ENCODE data around the gene KCNF1.

DNA sequence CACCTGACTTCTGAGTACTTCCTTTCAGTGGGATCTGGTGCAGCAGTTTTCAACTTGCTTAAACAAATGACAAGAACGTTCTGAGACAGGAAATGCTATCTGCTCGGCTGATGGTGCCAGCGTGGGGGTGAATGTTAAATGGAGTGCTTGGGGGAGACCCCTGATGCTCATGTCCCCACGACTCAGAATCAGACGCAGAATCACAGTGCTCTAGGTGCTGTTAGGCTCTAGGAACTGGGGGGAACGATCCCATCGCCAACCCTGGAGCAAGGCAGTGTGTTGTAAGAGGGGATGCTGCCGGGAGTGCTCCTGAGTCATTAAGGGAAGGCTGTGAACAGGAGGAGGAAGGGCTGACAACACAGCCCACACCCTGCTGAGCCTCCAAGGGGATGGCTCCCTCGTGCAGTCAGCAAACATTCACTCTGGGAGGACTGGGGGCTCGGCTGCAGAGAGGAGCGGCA lies 34.1 kb upstream of the KCNF1 start:
- no peak for TF ChIP-seq SUZ12 (IDR thresholded peaks at IDR 0.05; ENCODE audit: unreplicated experiment)
- TF ChIP-seq RBBP5 (conservative IDR thresholded peaks at IDR 0.05), result no peak
